Progenitor cell of endocrine pancreas (in vitro differentiated cells): ENCODE data around the gene EZR. TPM values are rescaled to one million over a fixed set of nuclear protein-coding genes. Genes with fewer than 3 reads are reported as not detected.
A peak's percentile ranks its signal among the peaks of the same experiment; 100 is the strongest.
"Not testable (repeated sequence)": the region's sequence is repeated elsewhere in the genome, so short reads cannot be mapped to it uniquely, and the experiment has no call there.

Experiments
- DNase-seq: peaks from one replicate; pipeline ENCODE4 v3.0.0; 2021; ENCODE audit warnings: low spot score; ENCODE audit not compliant: unreplicated experiment
- H3K27ac Mint-ChIP-seq: 2 replicates; pipeline ENCODE4 v1.8.0; 2021; ENCODE audit warnings: mild to moderate bottlenecking, moderate library complexity, mixed read lengths
- H3K27me3 Mint-ChIP-seq: 2 replicates; pipeline ENCODE4 v1.8.0; 2021; ENCODE audit warnings: mixed read lengths
- H3K36me3 Mint-ChIP-seq: 2 replicates; pipeline ENCODE4 v1.8.0; 2022; ENCODE audit warnings: mixed read lengths; ENCODE audit not compliant: insufficient read depth
- H3K4me1 Mint-ChIP-seq: 2 replicates; pipeline ENCODE4 v1.8.0; 2021; ENCODE audit warnings: low read depth, mixed read lengths
- H3K4me3 Mint-ChIP-seq: 2 replicates; pipeline ENCODE4 v1.8.0; 2021; ENCODE audit warnings: low read depth, mild to moderate bottlenecking, moderate library complexity, mixed read lengths
- H3K9me3 Mint-ChIP-seq: 2 replicates; pipeline ENCODE4 v1.8.0; 2021; ENCODE audit warnings: low read depth, mixed read lengths
- CTCF ChIP-seq: fragments of 200-600 bp; sonication (generic); IDR thresholded peaks from one replicate; pipeline ENCODE4 v1.5.0; 2021; ENCODE audit warnings: antibody characterized with exemption, mild to moderate bottlenecking; ENCODE audit not compliant: unreplicated experiment
- total RNA-seq: library from RNA; stranded (reverse); gene quantifications from 2 replicates; pipeline ENCODE4 v1.2.1, GENCODE V29; 2021

The EZR gene
- total RNA-seq, 1 donor from 2014 or later, result 258 TPM

GRCh38 chr6:158839796-158840195 is 20.6 kb upstream of the EZR start:
- Mint-ChIP-seq H3K27me3 (no peaks in the 10 kb centered on the region), H3K4me1 (peaks cover 15% of the 10 kb centered on the region), H3K9me3 (peaks cover 8% of the 10 kb centered on the region), H3K4me3 (no peak overlapping the region), H3K27ac (no peak overlapping the region), H3K36me3 (no peaks in the 10 kb centered on the region)
- no peak for TF ChIP-seq CTCF
- no peak for DNase-seq

GRCh38 chr6:158838790-158839189 is 19.6 kb upstream of the EZR start:
- H3K27me3 Mint-ChIP-seq, H3K4me3 Mint-ChIP-seq, H3K27ac Mint-ChIP-seq, H3K36me3 Mint-ChIP-seq, H3K9me3 Mint-ChIP-seq, DNase-seq: not testable (repeated sequence)
- peaks cover 16% of the 10 kb centered on the region for H3K4me1 Mint-ChIP-seq

- DNase-seq, result no peak
- H3K4me3 Mint-ChIP-seq, result no peak overlapping the region
- TF ChIP-seq CTCF, result no peak
- peaks cover 16% of the 10 kb centered on the region for H3K4me1 Mint-ChIP-seq
- peaks cover 7% of the 10 kb centered on the region for H3K9me3 Mint-ChIP-seq
- no peak overlapping the region for H3K27ac Mint-ChIP-seq
- H3K36me3 Mint-ChIP-seq, result no peaks in the 10 kb centered on the region
- no peaks in the 10 kb centered on the region for H3K27me3 Mint-ChIP-seq
Measured at GRCh38 chr6:158837684-158838625, 18.8 kb upstream of the EZR start.

- peak overlapping the region; percentile 76 for H3K27ac Mint-ChIP-seq
- H3K36me3 Mint-ChIP-seq, result no peaks in the 10 kb centered on the region
- no peak overlapping the region for H3K4me3 Mint-ChIP-seq
- TF ChIP-seq CTCF, result no peak
- H3K4me1 Mint-ChIP-seq, result peaks cover 14% of the 10 kb centered on the region
- no peak for DNase-seq
- no peaks in the 10 kb centered on the region for H3K27me3 Mint-ChIP-seq
- H3K9me3 Mint-ChIP-seq, result peaks cover 4% of the 10 kb centered on the region
Measured at GRCh38 chr6:158836625-158837311, 17.6 kb upstream of the EZR start.

GRCh38 chr6:158835616-158836221 is 16.6 kb upstream of the EZR start:
- H3K36me3 Mint-ChIP-seq, result no peaks in the 10 kb centered on the region
- H3K27me3 Mint-ChIP-seq, result no peaks in the 10 kb centered on the region
- peak overlapping the region; percentile 80 for H3K27ac Mint-ChIP-seq
- peaks cover 14% of the 10 kb centered on the region for H3K4me1 Mint-ChIP-seq
- peaks cover 3% of the 10 kb centered on the region for H3K9me3 Mint-ChIP-seq
- no peak for TF ChIP-seq CTCF
- H3K4me3 Mint-ChIP-seq, result peak overlapping the region; percentile 17
- peak; percentile 35 for DNase-seq
